Fibroblast of pulmonary artery (primary cell): ENCODE results near the gene BRD3OS.

Source experiments
- DNase-seq: peaks from one replicate; pipeline ENCODE4 v3.0.0-alpha.2; 2010; ENCODE audit warnings: low read depth
- H3K4me3 ChIP-seq: replicated peaks from 2 replicates; pipeline ENCODE4 v1.5.1; 2011; ENCODE audit warnings: low read depth, mild to moderate bottlenecking, control low read depth, low read length, moderate library complexity
- TF ChIP-seq, protein P1 (sequence below): IDR thresholded peaks from 2 replicates; pipeline ENCODE4 v1.5.1; 2011; ENCODE audit warnings: mild to moderate bottlenecking, control low read depth, low read length, inconsistent platforms; ENCODE audit errors: missing control alignments

The BRD3OS gene

DNA sequence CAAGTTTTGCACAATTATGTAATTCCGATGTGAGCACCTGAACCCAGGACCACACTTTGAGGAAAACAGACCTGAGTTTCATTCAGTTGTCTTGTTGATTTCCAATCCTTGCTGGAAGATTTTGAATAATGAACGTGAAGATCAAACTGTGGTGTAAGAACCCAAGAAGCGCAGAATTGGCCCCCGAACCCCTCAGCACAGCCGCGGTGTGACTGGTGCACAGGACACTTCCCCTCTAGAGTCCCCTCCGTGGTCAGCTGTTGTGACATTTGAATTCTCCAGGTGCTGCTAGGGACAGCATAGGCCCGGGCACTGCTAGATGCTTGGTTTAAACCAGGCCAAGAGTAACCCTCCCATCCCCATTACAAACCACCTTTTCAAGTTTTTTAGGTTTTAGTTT is 1.7 kb downstream of the BRD3OS start:
- no peak overlapping the region for H3K4me3 ChIP-seq
- DNase-seq, result no peak
- TF ChIP-seq, protein P1, sequence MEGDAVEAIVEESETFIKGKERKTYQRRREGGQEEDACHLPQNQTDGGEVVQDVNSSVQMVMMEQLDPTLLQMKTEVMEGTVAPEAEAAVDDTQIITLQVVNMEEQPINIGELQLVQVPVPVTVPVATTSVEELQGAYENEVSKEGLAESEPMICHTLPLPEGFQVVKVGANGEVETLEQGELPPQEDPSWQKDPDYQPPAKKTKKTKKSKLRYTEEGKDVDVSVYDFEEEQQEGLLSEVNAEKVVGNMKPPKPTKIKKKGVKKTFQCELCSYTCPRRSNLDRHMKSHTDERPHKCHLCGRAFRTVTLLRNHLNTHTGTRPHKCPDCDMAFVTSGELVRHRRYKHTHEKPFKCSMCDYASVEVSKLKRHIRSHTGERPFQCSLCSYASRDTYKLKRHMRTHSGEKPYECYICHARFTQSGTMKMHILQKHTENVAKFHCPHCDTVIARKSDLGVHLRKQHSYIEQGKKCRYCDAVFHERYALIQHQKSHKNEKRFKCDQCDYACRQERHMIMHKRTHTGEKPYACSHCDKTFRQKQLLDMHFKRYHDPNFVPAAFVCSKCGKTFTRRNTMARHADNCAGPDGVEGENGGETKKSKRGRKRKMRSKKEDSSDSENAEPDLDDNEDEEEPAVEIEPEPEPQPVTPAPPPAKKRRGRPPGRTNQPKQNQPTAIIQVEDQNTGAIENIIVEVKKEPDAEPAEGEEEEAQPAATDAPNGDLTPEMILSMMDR, result no peak

DNA sequence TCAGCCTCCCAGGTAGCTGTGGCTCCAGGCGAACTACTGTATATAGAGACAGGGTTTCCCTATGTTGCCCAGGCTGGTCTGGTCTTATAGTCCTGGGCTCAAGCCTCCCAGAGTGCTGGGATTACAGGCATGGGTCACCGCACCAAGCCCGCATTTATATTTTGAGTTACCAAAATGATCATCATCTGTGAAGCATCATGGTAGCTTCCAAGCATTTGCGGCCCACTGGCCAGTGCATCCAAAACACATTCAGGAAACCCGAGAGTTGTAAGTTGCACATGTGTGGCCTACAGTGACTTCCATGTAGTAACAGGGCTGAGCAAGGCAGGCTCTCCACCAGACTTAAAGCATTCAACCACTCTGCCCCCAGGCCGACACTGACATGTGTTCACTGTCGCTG is 2.3 kb downstream of the BRD3OS start:
- no peak for DNase-seq
- no peak overlapping the region for H3K4me3 ChIP-seq
- TF ChIP-seq, protein P1, result no peak

DNA sequence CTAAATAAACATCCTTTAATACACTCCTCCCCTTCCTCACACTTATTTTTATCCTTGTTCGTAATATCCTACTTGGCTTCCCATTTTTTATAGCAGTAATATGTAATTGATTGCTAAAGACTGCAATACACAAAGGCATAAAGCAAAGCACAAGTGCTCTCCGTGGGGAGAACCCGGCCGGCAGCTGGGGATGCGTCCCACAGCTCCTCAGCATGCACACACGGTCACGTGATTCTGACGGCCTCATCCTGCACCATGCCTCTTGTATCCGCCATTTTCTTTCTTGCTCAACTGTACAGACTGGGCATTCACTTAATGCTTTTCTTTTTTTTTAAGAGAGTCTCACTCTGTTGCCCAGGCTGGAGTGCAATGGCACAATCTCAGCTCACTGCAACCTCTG is 2.8 kb downstream of the BRD3OS start:
- TF ChIP-seq, protein P1, result no peak
- DNase-seq, result no peak

DNA sequence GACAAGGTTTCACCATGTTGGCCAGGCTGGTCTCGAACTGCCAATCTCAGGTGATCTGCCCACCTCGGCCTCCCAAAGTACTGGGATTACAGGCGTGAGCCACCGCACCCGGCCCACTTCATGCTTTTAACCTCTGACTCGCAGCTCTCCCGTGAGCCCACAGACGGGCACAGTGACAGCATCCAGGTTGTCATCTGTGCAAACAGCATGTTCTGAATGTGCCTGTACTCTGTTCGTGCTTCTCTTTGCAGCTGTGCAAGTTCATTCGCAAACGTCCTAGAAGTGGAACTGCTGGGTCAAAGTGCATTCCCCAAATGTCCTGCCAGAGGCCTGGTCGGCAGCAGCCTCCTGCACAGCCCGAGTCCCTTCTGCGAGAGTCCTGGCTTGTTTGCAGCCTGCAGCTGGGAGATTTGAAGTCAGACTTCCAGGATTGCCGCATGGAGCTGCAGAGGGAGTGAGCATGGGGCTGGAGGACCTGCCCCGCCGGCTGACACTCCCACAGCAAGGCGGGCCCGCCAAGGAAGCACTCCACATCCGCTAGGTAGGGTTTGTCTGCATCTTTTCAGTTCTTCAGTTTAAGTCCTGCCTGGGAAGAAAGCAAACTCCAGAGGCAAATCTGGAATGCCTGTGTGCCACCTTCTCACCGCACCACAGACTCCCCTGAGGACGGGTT is 3.4 kb downstream of the BRD3OS start:
- TF ChIP-seq, protein P1, result no peak
- DNase-seq, result no peak
- no peak overlapping the region for H3K4me3 ChIP-seq

More for the DNA sequence above, 2.8 kb downstream of the BRD3OS start:
- H3K4me3 ChIP-seq, result no peak overlapping the region

GRCh38 chr9:134029248-134030226 is 4.3 kb downstream of the BRD3OS start:
- TF ChIP-seq, protein P1, result no peak
- H3K4me3 ChIP-seq, result no peak overlapping the region

GRCh38 chr9:134030821-134031470 is 5.7 kb downstream of the BRD3OS start:
- TF ChIP-seq, protein P1, result no peak
- DNase-seq, result no peak
- H3K4me3 ChIP-seq, result no peak overlapping the region

More at GRCh38 chr9:134029248-134030226, 4.3 kb downstream of the BRD3OS start:
- DNase-seq, result no peak
